Mesothelial cell of epicardium (in vitro differentiated cells): Measurements from ENCODE around the gene KCNMB2. TPM values are rescaled to one million over a fixed set of nuclear protein-coding genes. Genes with fewer than 3 reads are reported as not detected.
A peak's percentile ranks its signal among the peaks of the same experiment; 100 is the strongest.
"Not testable (repeated sequence)": the region's sequence is repeated elsewhere in the genome, so short reads cannot be mapped to it uniquely, and the experiment has no call there.

Experiments used
- DNase-seq, 2 experiments: peaks; one replicate each; pipeline ENCODE4 v3.0.0; 2021; ENCODE audit warnings: low spot score in 2 of 2; ENCODE audit not compliant: unreplicated experiment in 2 of 2
- H3K27ac Mint-ChIP-seq: 2 replicates; pipeline ENCODE4 v1.8.0; 2021; ENCODE audit warnings: mixed read lengths
- H3K27me3 Mint-ChIP-seq: 2 replicates; pipeline ENCODE4 v1.8.0; 2021; ENCODE audit warnings: low read depth, mixed read lengths
- H3K36me3 Mint-ChIP-seq: 2 replicates; pipeline ENCODE4 v1.8.0; 2021; ENCODE audit warnings: mixed read lengths
- H3K4me1 Mint-ChIP-seq: 2 replicates; pipeline ENCODE4 v1.8.0; 2021; ENCODE audit warnings: mixed read lengths
- H3K4me3 Mint-ChIP-seq: 2 replicates; pipeline ENCODE4 v1.8.0; 2021; ENCODE audit warnings: mild to moderate bottlenecking, moderate library complexity, mixed read lengths
- H3K9me3 Mint-ChIP-seq: 2 replicates; pipeline ENCODE4 v1.8.0; 2021; ENCODE audit warnings: mixed read lengths
- CTCF ChIP-seq: fragments of 200-600 bp; sonication (generic); IDR thresholded peaks from one replicate; pipeline ENCODE4 v1.5.0; 2021; ENCODE audit warnings: antibody characterized with exemption; ENCODE audit not compliant: unreplicated experiment
- total RNA-seq: library from RNA; stranded (reverse); gene quantifications from 3 replicates; pipeline ENCODE4 v1.2.1, GENCODE V29; 2021

Gene KCNMB2
- total RNA-seq, 1 donor from 2014 or later: 3.9 TPM

- Mint-ChIP-seq H3K4me1 (peaks cover 4% of the 10 kb centered on the region), H3K27ac (no peak overlapping the region), H3K9me3 (no peaks in the 10 kb centered on the region), H3K4me3 (no peak overlapping the region), H3K27me3 (no peaks in the 10 kb centered on the region), H3K36me3 (no peaks in the 10 kb centered on the region)
- no peak for TF ChIP-seq CTCF
- no peak for DNase-seq
Observed at GRCh38 chr3:178546079-178546478, 9.8 kb downstream of the KCNMB2 start.

- not testable (repeated sequence) for DNase-seq, H3K27me3 Mint-ChIP-seq, H3K9me3 Mint-ChIP-seq, H3K4me3 Mint-ChIP-seq, H3K27ac Mint-ChIP-seq, H3K36me3 Mint-ChIP-seq
- peaks cover 12% of the 10 kb centered on the region for H3K4me1 Mint-ChIP-seq
Observed at GRCh38 chr3:178549426-178549825, 13.2 kb downstream of the KCNMB2 start.

GRCh38 chr3:178551916-178552321, 15.7 kb downstream of the KCNMB2 start:
- Mint-ChIP-seq H3K36me3 (no peaks in the 10 kb centered on the region), H3K9me3 (no peaks in the 10 kb centered on the region), H3K4me1 (peaks cover 12% of the 10 kb centered on the region), H3K27ac (peak overlapping the region; percentile 44), H3K4me3 (no peak overlapping the region), H3K27me3 (no peaks in the 10 kb centered on the region)
- no peak for DNase-seq
- no peak for TF ChIP-seq CTCF

GRCh38 chr3:178558637-178559036, 22.4 kb downstream of the KCNMB2 start:
- H3K27me3 Mint-ChIP-seq: no peaks in the 10 kb centered on the region
- peaks cover 15% of the 10 kb centered on the region for H3K4me1 Mint-ChIP-seq
- no peak for TF ChIP-seq CTCF
- H3K9me3 Mint-ChIP-seq: peaks cover 3% of the 10 kb centered on the region
- DNase-seq: no peak
- no peak overlapping the region for H3K4me3 Mint-ChIP-seq
- no peaks in the 10 kb centered on the region for H3K36me3 Mint-ChIP-seq
- no peak overlapping the region for H3K27ac Mint-ChIP-seq

GRCh38 chr3:178560759-178561158, 24.5 kb downstream of the KCNMB2 start:
- no peak for TF ChIP-seq CTCF
- Mint-ChIP-seq H3K36me3 (no peaks in the 10 kb centered on the region), H3K27me3 (no peaks in the 10 kb centered on the region), H3K9me3 (peaks cover 3% of the 10 kb centered on the region), H3K27ac (no peak overlapping the region), H3K4me3 (no peak overlapping the region), H3K4me1 (peaks cover 15% of the 10 kb centered on the region)
- DNase-seq: no peak

GRCh38 chr3:178561239-178561638, 25.0 kb downstream of the KCNMB2 start:
- no peak for TF ChIP-seq CTCF
- H3K4me1 Mint-ChIP-seq: peaks cover 15% of the 10 kb centered on the region
- no peak for DNase-seq
- no peaks in the 10 kb centered on the region for H3K36me3 Mint-ChIP-seq
- H3K27me3 Mint-ChIP-seq: no peaks in the 10 kb centered on the region
- H3K27ac Mint-ChIP-seq: no peak overlapping the region
- H3K4me3 Mint-ChIP-seq: no peak overlapping the region
- peaks cover 3% of the 10 kb centered on the region for H3K9me3 Mint-ChIP-seq
